ENCODE measurements around the gene PPP2R3A.

- TF ChIP-seq CTCF (IDR thresholded peaks at IDR 0.05; ENCODE audit: extremely low read depth in 1 of 2, insufficient read depth in 1 of 2, low read depth in 1 of 2, low read length in 2 of 2) = no peak
- TF ChIP-seq EZH2 (IDR thresholded peaks at IDR 0.05; ENCODE audit: borderline replicate concordance, low read depth, low read length, severe bottlenecking) = no peak
- TF ChIP-seq POLR2A (IDR thresholded peaks at IDR 0.05; ENCODE audit: low read depth, low read length) = no peak
- TF ChIP-seq GATA2 (IDR thresholded peaks at IDR 0.05; ENCODE audit: insufficient read depth, insufficient read length, low read depth, low read length) = no peak
- no peak for TF ChIP-seq POLR2AphosphoS5 (IDR thresholded peaks at IDR 0.05; ENCODE audit: insufficient read depth, low read depth, low read length)
- TF ChIP-seq, protein P1, sequence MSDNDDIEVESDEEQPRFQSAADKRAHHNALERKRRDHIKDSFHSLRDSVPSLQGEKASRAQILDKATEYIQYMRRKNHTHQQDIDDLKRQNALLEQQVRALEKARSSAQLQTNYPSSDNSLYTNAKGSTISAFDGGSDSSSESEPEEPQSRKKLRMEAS (IDR thresholded peaks at IDR 0.05; ENCODE audit: insufficient read depth, insufficient read length) = no peak
- TF ChIP-seq JUN (IDR thresholded peaks at IDR 0.05; ENCODE audit: borderline replicate concordance, insufficient read depth, insufficient read length, low read depth) = no peak
- TF ChIP-seq MYC (IDR thresholded peaks at IDR 0.05; ENCODE audit: low read depth, low read length) = no peak
- TF ChIP-seq FOS (IDR thresholded peaks at IDR 0.05; ENCODE audit: borderline replicate concordance, insufficient read depth, low read length) = no peak
Observed at GRCh38 chr3:136197159-136197793, 231.7 kb downstream of the PPP2R3A start.

Data from endothelial cell of umbilical vein (primary cell).